WTC11 (cell line): ENCODE results near the gene NAV2. TPM values are rescaled to one million over a fixed set of nuclear protein-coding genes. Genes with fewer than 3 reads are reported as not detected.
A peak's percentile ranks its signal among the peaks of the same experiment; 100 is the strongest.

Experiments used
- ATAC-seq: fragments of 200-7000 bp; cut with Tn5 transposase; 2 replicates; pipeline ENCODE4 v1.10.0; 2021; ENCODE audit warnings: mild to moderate bottlenecking, moderate library complexity
- CTCF ChIA-PET: fragments of 300-600 bp; sonication (Branson Sonifier 250); formaldehyde crosslinking; loops from one replicate; lab custom pipeline; 2021; ENCODE audit warnings: antibody characterized with exemption; lab: Charles Lee
- POLR2A ChIA-PET: fragments of 350-600 bp; sonication (Branson Sonifier 250); formaldehyde crosslinking; loops from one replicate; lab custom pipeline; 2021; ENCODE audit warnings: antibody characterized with exemption; lab: Charles Lee
- DNase-seq: peaks from one replicate; pipeline ENCODE4 v3.0.0; 2021; ENCODE audit warnings: low spot score
- H3K27ac Mint-ChIP-seq: 2 replicates; pipeline ENCODE4 v1.8.0; 2021; ENCODE audit warnings: mixed read lengths
- H3K27me3 Mint-ChIP-seq: 2 replicates; pipeline ENCODE4 v1.8.0; 2021; ENCODE audit warnings: low read depth, mild to moderate bottlenecking, moderate library complexity, mixed read lengths
- H3K36me3 Mint-ChIP-seq: 2 replicates; pipeline ENCODE4 v1.8.0; 2021; ENCODE audit warnings: mixed read lengths
- H3K4me1 Mint-ChIP-seq: 2 replicates; pipeline ENCODE4 v1.8.0; 2022; ENCODE audit warnings: mixed read lengths
- H3K4me3 Mint-ChIP-seq: 2 replicates; pipeline ENCODE4 v1.8.0; 2021; ENCODE audit warnings: mild to moderate bottlenecking, moderate library complexity, mixed read lengths
- H3K9me3 Mint-ChIP-seq: 2 replicates; pipeline ENCODE4 v1.8.0; 2021; ENCODE audit warnings: mixed read lengths
- CBFB ChIP-seq: sonication (generic); formaldehyde crosslinking; IDR thresholded peaks from 2 replicates; pipeline ENCODE4 v1.8.1; 2022; ENCODE audit warnings: mild to moderate bottlenecking, low read depth, missing genetic modification reagents
- CTCF ChIP-seq: fragments of 200-600 bp; IDR thresholded peaks from 2 replicates; pipeline ENCODE4 v1.8.0; 2022; ENCODE audit warnings: antibody characterized with exemption
- EMX1 ChIP-seq: fragments of 250-450 bp; sonication (Bioruptor Pico); IDR thresholded peaks from 2 replicates; pipeline ENCODE4 v1.8.0; 2021; ENCODE audit warnings: mild to moderate bottlenecking
- GABPB1 ChIP-seq: sonication (generic); formaldehyde crosslinking; IDR thresholded peaks from 2 replicates; pipeline ENCODE4 v1.8.1; 2023; ENCODE audit warnings: mild to moderate bottlenecking, missing genetic modification reagents
- IRF1 ChIP-seq: sonication (generic); formaldehyde crosslinking; IDR thresholded peaks from 2 replicates; pipeline ENCODE4 v1.8.0; 2023; ENCODE audit warnings: missing genetic modification reagents
- JUN ChIP-seq: sonication (generic); formaldehyde crosslinking; IDR thresholded peaks from 2 replicates; pipeline ENCODE4 v1.8.0; 2023; ENCODE audit warnings: mild to moderate bottlenecking, missing genetic modification reagents
- NR1H2 ChIP-seq: sonication (generic); formaldehyde crosslinking; IDR thresholded peaks from 2 replicates; pipeline ENCODE4 v1.9.0; 2021; ENCODE audit warnings: mild to moderate bottlenecking, moderate library complexity, missing genetic modification reagents
- NR2C2 ChIP-seq: sonication (generic); formaldehyde crosslinking; IDR thresholded peaks from 2 replicates; pipeline ENCODE4 v1.8.0; 2022; ENCODE audit warnings: mild to moderate bottlenecking, missing genetic modification reagents
- NR3C1 ChIP-seq: sonication (generic); formaldehyde crosslinking; conservative IDR thresholded peaks from 2 replicates; pipeline ENCODE4 v1.8.1; 2023; ENCODE audit warnings: low read depth, mild to moderate bottlenecking, missing genetic modification reagents
- SMAD3 ChIP-seq: sonication (generic); formaldehyde crosslinking; IDR thresholded peaks from 2 replicates; pipeline ENCODE4 v1.8.0; 2022; ENCODE audit warnings: missing genetic modification reagents, mild to moderate bottlenecking, borderline replicate concordance
- ZBTB21 ChIP-seq: sonication (generic); formaldehyde crosslinking; IDR thresholded peaks from 2 replicates; pipeline ENCODE4 v1.8.1; 2023; ENCODE audit warnings: mild to moderate bottlenecking, missing genetic modification reagents, borderline replicate concordance
- ZNF219 ChIP-seq: sonication (generic); formaldehyde crosslinking; IDR thresholded peaks from 2 replicates; pipeline ENCODE4 v1.8.0; 2023; ENCODE audit warnings: missing genetic modification reagents, mild to moderate bottlenecking, borderline replicate concordance
- ZNF281 ChIP-seq: sonication (generic); formaldehyde crosslinking; IDR thresholded peaks from 2 replicates; pipeline ENCODE4 v1.8.0; 2023; ENCODE audit warnings: mild to moderate bottlenecking, missing genetic modification reagents
- total RNA-seq: library from RNA; stranded (reverse); gene quantifications from 3 replicates; pipeline ENCODE4 v1.2.3, GENCODE V29; 2021
- TF ChIP-seq, protein P1 (sequence below): fragments of 250-450 bp; sonication (Bioruptor Pico); IDR thresholded peaks from 2 replicates; pipeline ENCODE4 v1.9.0; 2021; ENCODE audit warnings: moderate library complexity, mild to moderate bottlenecking, inconsistent platforms, borderline replicate concordance
- TF ChIP-seq, protein P2 (sequence below): sonication (generic); formaldehyde crosslinking; IDR thresholded peaks from 2 replicates; pipeline ENCODE4 v1.8.0; 2022; ENCODE audit warnings: mild to moderate bottlenecking, missing genetic modification reagents
- TF ChIP-seq, protein P3 (sequence below): sonication (generic); formaldehyde crosslinking; IDR thresholded peaks from 2 replicates; pipeline ENCODE4 v1.8.1; 2022; ENCODE audit warnings: mild to moderate bottlenecking, missing genetic modification reagents, moderate library complexity, borderline replicate concordance
- TF ChIP-seq, protein P4 (sequence below): sonication (generic); formaldehyde crosslinking; IDR thresholded peaks from 2 replicates; pipeline ENCODE4 v1.8.0; 2022; ENCODE audit warnings: mild to moderate bottlenecking, missing genetic modification reagents

Gene NAV2
- total RNA-seq, 1 experiment from 2014 or later = 42.8 TPM

- ATAC-seq = peak; percentile 96
- H3K27ac Mint-ChIP-seq = no peak overlapping the region
- H3K9me3 Mint-ChIP-seq = no peaks in the 10 kb centered on the region
- DNase-seq = peak; percentile 83
- TF ChIP-seq CTCF = peak; percentile 98
- TF ChIP-seq CBFB = no peak
- H3K4me1 Mint-ChIP-seq = no peaks in the 10 kb centered on the region; the same call in 1 of the 2 replicates
- no peaks in the 10 kb centered on the region for H3K27me3 Mint-ChIP-seq
- no peak overlapping the region for H3K4me3 Mint-ChIP-seq
- POLR2A ChIA-PET = no interaction called here
- CTCF ChIA-PET = interaction anchor here (0.5 to 1.6 kb wide), 5 partner anchors 17 to 279 kb away, joined by 3 to 7 read pairs (median 4); no protein-coding TSS in a partner anchor
- H3K36me3 Mint-ChIP-seq = peaks cover 32% of the 10 kb centered on the region
Observed at GRCh38 chr11:20110908-20111669, 398.5 kb downstream of the NAV2 start.

DNA sequence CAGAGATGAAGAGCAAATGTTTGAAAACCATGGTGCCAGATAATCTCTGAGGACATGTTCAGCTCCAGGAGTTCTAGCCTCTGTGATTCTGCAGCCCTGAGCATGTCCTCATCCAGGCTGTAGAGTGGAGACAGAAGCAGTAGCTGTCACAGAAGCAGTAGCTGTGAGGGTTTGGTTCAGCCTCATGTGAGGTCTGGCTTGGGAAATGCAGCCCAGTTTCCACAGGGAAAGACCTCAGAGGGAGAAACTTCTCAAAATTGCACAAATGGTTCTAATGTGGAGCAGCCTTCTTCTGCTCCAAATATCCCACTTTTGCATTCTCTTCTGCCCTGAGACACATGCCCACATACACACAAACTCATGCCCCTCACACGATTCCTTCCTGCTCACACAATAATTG, 399.2 kb downstream of the NAV2 start:
- H3K4me1 Mint-ChIP-seq = no peaks in the 10 kb centered on the region; the same call in 1 of the 2 replicates
- no peaks in the 10 kb centered on the region for H3K27me3 Mint-ChIP-seq
- no peak overlapping the region for H3K4me3 Mint-ChIP-seq
- peaks cover 35% of the 10 kb centered on the region for H3K36me3 Mint-ChIP-seq
- ATAC-seq = no peak
- no peaks in the 10 kb centered on the region for H3K9me3 Mint-ChIP-seq
- TF ChIP-seq, protein P1, sequence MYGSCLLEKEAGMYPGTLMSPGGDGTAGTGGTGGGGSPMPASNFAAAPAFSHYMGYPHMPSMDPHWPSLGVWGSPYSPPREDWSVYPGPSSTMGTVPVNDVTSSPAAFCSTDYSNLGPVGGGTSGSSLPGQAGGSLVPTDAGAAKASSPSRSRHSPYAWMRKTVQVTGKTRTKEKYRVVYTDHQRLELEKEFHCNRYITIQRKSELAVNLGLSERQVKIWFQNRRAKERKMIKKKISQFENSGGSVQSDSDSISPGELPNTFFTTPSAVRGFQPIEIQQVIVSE = no peak
- TF ChIP-seq, protein P2, sequence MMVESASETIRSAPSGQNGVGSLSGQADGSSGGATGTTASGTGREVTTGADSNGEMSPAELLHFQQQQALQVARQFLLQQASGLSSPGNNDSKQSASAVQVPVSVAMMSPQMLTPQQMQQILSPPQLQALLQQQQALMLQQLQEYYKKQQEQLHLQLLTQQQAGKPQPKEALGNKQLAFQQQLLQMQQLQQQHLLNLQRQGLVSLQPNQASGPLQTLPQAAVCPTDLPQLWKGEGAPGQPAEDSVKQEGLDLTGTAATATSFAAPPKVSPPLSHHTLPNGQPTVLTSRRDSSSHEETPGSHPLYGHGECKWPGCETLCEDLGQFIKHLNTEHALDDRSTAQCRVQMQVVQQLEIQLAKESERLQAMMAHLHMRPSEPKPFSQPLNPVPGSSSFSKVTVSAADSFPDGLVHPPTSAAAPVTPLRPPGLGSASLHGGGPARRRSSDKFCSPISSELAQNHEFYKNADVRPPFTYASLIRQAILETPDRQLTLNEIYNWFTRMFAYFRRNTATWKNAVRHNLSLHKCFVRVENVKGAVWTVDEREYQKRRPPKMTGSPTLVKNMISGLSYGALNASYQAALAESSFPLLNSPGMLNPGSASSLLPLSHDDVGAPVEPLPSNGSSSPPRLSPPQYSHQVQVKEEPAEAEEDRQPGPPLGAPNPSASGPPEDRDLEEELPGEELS = no peak
- TF ChIP-seq JUN (CRISPR knock-in tag) (no peak), ZNF281 (CRISPR knock-in tag) (no peak), EMX1 (CRISPR knock-in tag) (no peak), ZBTB21 (CRISPR knock-in tag) (no peak), SMAD3 (CRISPR knock-in tag) (no peak), IRF1 (CRISPR knock-in tag) (no peak)
- DNase-seq = no peak
- CTCF ChIA-PET = interaction anchor here (1.6 to 1.8 kb wide), 2 partner anchors 16 to 21 kb away, joined by 4 to 6 read pairs; no protein-coding TSS in a partner anchor
- peak overlapping the region; percentile 46; the same call in 1 of the 2 replicates for H3K27ac Mint-ChIP-seq
- POLR2A ChIA-PET = no interaction called here

DNA sequence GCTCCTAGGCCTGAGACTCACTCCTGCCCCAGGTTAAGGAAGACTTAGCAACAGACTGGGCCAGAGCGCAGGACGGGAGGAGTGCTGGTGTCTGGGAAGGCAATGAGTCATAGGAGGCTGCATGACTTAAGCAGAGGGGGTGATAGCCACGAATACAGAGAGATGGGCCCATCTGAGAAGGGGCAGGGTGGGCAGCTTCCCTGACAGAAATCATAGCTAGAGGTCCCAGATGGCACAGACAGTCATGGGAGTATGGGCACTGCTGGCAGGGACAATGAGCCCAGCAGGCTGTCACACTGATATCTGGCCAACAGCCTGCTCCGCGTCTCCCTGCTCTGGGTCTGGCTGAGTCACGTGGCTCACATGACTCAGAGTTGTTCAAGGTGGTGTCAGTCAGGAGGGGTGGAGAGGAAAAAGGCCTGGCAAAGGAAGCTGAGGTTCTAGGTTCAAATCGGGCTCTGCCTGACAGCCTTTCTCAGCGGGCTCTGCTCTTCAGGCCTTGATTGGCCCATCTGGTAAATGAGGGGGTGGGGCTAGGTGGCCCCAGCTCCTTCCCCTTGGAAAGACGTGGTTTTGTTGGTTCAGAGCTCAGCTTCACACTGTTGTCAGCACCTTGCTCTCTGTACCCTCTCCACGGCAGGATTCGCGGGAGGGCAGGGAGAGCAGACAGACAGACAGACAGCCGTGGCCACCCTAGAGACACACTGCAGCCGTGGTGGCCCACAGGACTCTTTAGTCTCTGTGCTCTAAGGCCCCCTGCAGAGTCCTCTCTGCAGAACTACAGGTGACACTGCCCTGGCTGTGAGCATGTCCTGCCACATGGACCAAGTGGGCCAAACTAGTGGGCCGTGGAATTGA, 399.9 kb downstream of the NAV2 start:
- Mint-ChIP-seq H3K9me3 (no peaks in the 10 kb centered on the region), H3K4me3 (no peak overlapping the region), H3K27me3 (no peaks in the 10 kb centered on the region), H3K27ac (peak overlapping the region; percentile 46; the same call in 1 of the 2 replicates), H3K4me1 (no peaks in the 10 kb centered on the region; the same call in 1 of the 2 replicates), H3K36me3 (peaks cover 37% of the 10 kb centered on the region)
- no peak for ATAC-seq
- DNase-seq = no peak
- TF ChIP-seq NR2C2 (CRISPR knock-in tag) (no peak), ZNF219 (CRISPR knock-in tag) (no peak), NR3C1 (CRISPR knock-in tag) (no peak), GABPB1 (no peak), NR1H2 (CRISPR knock-in tag) (no peak)
- TF ChIP-seq, protein P3, sequence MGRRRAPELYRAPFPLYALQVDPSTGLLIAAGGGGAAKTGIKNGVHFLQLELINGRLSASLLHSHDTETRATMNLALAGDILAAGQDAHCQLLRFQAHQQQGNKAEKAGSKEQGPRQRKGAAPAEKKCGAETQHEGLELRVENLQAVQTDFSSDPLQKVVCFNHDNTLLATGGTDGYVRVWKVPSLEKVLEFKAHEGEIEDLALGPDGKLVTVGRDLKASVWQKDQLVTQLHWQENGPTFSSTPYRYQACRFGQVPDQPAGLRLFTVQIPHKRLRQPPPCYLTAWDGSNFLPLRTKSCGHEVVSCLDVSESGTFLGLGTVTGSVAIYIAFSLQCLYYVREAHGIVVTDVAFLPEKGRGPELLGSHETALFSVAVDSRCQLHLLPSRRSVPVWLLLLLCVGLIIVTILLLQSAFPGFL (CRISPR knock-in tag) = no peak
- TF ChIP-seq, protein P4, sequence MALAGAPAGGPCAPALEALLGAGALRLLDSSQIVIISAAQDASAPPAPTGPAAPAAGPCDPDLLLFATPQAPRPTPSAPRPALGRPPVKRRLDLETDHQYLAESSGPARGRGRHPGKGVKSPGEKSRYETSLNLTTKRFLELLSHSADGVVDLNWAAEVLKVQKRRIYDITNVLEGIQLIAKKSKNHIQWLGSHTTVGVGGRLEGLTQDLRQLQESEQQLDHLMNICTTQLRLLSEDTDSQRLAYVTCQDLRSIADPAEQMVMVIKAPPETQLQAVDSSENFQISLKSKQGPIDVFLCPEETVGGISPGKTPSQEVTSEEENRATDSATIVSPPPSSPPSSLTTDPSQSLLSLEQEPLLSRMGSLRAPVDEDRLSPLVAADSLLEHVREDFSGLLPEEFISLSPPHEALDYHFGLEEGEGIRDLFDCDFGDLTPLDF = no peak
- ChIA-PET CTCF (interaction anchor here (0.7 to 1.8 kb wide), 3 partner anchors 16 to 177 kb away, joined by 3 to 6 read pairs (median 4); no protein-coding TSS in a partner anchor), POLR2A (no interaction called here)
